Activated naive CD8-positive, alpha-beta T cell treated with anti-CD3 and anti-CD28 coated beads, Interleukin-2, amount 50 U/mL, for 24 hours (primary cell): ENCODE data around the gene CDK5R1.

ENCODE experiments used
- ATAC-seq: fragments of 150-1000 bp; cut with Tn5 transposase; one replicate; pipeline ENCODE4 v1.10.0; 2021
- DNase-seq: peaks from one replicate; pipeline ENCODE4 v3.0.0; 2021
- H3K27ac Mint-ChIP-seq: one replicate; pipeline ENCODE4 v1.8.0; 2021; ENCODE audit warnings: mild to moderate bottlenecking, mixed read lengths
- H3K27me3 Mint-ChIP-seq: one replicate; pipeline ENCODE4 v1.8.0; 2021; ENCODE audit warnings: mixed read lengths
- H3K36me3 Mint-ChIP-seq: one replicate; pipeline ENCODE4 v1.8.0; 2021; ENCODE audit warnings: low read depth, mixed read lengths
- H3K4me1 Mint-ChIP-seq: one replicate; pipeline ENCODE4 v1.8.0; 2021; ENCODE audit warnings: mixed read lengths
- H3K4me3 Mint-ChIP-seq: one replicate; pipeline ENCODE4 v1.8.0; 2021; ENCODE audit warnings: mild to moderate bottlenecking, moderate library complexity, mixed read lengths
- H3K9me3 Mint-ChIP-seq: one replicate; pipeline ENCODE4 v1.8.0; 2021; ENCODE audit warnings: mixed read lengths

CDK5R1 gene

DNA sequence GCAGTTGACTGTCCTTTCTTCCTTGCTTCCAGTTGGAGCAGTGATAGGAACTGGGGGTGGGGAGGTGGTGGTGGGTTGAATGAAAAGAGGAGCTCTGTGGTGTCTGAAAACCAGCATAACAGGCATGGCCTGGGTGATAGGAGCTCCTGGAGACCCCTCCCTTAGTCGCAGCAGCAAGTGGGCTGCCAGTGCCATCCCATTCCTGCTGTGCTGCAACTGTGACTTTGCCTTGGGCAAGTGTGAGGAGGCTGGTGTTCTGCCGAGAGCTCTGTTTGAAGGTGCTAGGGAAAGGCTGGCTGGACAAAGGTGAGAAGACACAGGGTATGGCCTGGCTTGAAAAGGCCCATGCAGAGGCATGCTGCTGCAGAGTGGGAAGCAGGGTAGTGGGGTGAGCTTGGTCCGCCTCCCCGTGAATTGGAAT, 2.7 kb upstream of the CDK5R1 start:
- Mint-ChIP-seq H3K27ac (peak overlapping the region; percentile 34), H3K4me1 (peaks cover 21% of the 10 kb centered on the region), H3K9me3 (no peaks in the 10 kb centered on the region), H3K36me3 (peaks cover 38% of the 10 kb centered on the region), H3K27me3 (no peaks in the 10 kb centered on the region), H3K4me3 (no peak overlapping the region)
- no peak for ATAC-seq
- no peak for DNase-seq

DNA sequence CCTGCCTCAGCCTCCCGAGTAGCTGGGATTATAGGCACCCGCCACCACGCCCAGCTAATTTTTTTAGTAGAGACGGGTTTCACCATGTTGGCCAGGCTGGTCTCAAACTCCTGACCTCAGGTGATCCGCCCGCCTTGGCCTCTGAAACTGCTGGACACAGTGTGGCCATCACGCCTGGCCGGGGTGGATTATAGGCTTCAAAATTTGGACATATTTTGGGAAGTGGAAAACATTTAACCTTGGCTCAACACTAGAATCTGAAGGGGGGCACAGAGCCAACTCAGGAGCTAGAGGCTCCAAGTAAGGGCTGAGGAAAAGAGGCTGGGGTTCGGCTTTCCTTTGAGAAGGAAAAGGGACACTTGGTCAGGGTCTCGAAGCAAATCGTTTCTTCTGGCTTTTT, 2.2 kb upstream of the CDK5R1 start:
- ATAC-seq = no peak
- no peaks in the 10 kb centered on the region for H3K27me3 Mint-ChIP-seq
- H3K36me3 Mint-ChIP-seq = peaks cover 36% of the 10 kb centered on the region
- no peak overlapping the region for H3K27ac Mint-ChIP-seq
- H3K9me3 Mint-ChIP-seq = no peaks in the 10 kb centered on the region
- H3K4me1 Mint-ChIP-seq = peaks cover 27% of the 10 kb centered on the region
- H3K4me3 Mint-ChIP-seq = no peak overlapping the region
- DNase-seq = no peak

DNA sequence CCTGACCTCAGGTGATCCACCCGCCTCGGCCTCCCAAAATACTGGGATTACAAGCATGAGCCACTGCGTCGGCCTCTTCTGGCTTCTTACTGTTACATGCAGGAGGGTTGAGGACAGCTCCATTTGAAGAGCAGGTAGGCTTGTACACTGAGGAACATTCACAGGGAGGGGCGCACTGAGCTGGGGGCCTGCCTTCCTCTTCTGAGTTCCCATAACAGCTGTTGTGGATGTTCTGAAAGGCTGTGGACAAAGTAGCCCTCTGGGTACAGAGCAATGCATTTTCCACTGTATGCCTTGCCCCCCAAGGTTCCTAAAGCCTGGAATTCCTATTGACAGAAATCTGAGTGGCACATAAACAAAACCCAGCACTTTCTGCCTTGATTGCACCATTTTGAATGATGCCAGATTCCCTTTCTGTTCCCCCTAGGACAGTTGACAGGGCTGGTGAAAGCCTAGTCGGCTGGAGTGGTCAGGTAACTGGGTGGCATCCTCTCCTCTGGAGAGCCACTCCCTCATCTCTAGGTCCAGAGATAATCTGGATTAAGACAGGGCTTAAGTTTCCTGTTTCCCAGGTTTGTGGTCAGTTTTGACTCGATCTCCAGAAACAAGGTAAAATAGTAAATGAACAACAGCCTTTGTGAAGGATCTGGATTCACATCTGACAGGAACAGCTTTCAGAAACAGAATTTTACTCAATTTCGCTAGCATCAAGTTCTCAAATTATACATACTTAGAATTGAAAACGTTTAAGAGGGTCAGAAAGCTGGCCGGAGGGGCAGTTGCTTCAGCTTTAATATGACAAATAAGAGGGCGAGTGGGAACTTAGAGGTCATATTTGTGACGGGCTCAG, 1.3 kb upstream of the CDK5R1 start:
- peak overlapping the region; percentile 61 for H3K4me3 Mint-ChIP-seq
- H3K27ac Mint-ChIP-seq = peak overlapping the region; percentile 41
- ATAC-seq (no peak), DNase-seq (no peak)
- peaks cover 36% of the 10 kb centered on the region for H3K36me3 Mint-ChIP-seq
- H3K4me1 Mint-ChIP-seq = peaks cover 36% of the 10 kb centered on the region
- H3K27me3 Mint-ChIP-seq = no peaks in the 10 kb centered on the region
- H3K9me3 Mint-ChIP-seq = no peaks in the 10 kb centered on the region

DNA sequence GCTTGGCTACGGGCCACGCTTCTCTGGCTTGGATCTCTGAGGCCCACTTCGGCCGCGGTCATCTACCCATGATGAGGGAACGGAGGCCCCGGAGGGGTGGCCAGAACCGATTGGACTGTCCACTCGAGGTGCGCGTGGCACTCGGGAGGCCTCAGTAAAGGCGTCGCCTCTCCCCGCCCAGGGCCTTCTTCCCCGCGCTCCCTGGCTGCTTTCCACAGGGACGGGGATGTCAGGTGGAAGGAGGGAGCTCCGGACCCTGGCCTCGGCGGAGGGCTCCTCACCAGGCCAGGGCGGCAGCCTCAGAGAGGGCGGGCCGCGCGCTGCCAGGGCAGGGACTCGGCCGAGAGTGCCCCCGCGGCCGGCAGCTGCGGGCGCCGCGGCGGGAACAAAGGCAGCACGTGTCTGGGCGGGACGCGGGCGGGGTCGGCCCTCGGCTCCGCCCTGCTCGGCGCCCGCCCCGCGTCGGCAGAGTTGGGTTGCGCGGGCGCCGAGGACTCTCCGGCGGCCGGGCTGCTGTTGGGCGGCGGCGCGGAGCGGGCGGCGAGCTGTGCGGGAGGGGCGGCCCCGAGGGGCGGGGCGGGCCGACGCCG, 587 bp upstream of the CDK5R1 start:
- ATAC-seq (peak; percentile 67), DNase-seq (peak; percentile 73)
- Mint-ChIP-seq H3K4me1 (peaks cover 43% of the 10 kb centered on the region), H3K9me3 (no peaks in the 10 kb centered on the region), H3K27me3 (no peaks in the 10 kb centered on the region), H3K4me3 (peak overlapping the region; percentile 61), H3K36me3 (peaks cover 39% of the 10 kb centered on the region), H3K27ac (peak overlapping the region; percentile 41)

DNA sequence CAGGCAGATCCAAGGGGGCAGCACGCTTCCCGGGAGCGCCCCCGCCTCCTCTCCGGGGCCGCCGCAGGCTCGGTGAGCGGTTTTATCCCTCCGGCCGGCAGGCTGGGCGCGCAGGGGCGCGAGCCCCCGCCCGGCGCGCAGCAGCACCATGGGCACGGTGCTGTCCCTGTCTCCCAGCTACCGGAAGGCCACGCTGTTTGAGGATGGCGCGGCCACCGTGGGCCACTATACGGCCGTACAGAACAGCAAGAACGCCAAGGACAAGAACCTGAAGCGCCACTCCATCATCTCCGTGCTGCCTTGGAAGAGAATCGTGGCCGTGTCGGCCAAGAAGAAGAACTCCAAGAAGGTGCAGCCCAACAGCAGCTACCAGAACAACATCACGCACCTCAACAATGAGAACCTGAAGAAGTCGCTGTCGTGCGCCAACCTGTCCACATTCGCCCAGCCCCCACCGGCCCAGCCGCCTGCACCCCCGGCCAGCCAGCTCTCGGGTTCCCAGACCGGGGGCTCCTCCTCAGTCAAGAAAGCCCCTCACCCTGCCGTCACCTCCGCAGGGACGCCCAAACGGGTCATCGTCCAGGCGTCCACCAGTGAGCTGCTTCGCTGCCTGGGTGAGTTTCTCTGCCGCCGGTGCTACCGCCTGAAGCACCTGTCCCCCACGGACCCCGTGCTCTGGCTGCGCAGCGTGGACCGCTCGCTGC, 832 bp downstream of the CDK5R1 start:
- H3K4me1 Mint-ChIP-seq = peaks cover 57% of the 10 kb centered on the region

DNA sequence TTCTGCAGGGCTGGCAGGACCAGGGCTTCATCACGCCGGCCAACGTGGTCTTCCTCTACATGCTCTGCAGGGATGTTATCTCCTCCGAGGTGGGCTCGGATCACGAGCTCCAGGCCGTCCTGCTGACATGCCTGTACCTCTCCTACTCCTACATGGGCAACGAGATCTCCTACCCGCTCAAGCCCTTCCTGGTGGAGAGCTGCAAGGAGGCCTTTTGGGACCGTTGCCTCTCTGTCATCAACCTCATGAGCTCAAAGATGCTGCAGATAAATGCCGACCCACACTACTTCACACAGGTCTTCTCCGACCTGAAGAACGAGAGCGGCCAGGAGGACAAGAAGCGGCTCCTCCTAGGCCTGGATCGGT, 1.4 kb downstream of the CDK5R1 start:
- peaks cover 62% of the 10 kb centered on the region for H3K4me1 Mint-ChIP-seq
- no peaks in the 10 kb centered on the region for H3K9me3 Mint-ChIP-seq
- peak overlapping the region; percentile 88 for H3K27ac Mint-ChIP-seq
- peaks cover 33% of the 10 kb centered on the region for H3K36me3 Mint-ChIP-seq
- peak overlapping the region; percentile 96 for H3K4me3 Mint-ChIP-seq
- ATAC-seq (no peak), DNase-seq (no peak)
- H3K27me3 Mint-ChIP-seq = no peaks in the 10 kb centered on the region

More for the DNA sequence above, 832 bp downstream of the CDK5R1 start:
- no peaks in the 10 kb centered on the region for H3K9me3 Mint-ChIP-seq
- H3K27me3 Mint-ChIP-seq = no peaks in the 10 kb centered on the region
- H3K4me3 Mint-ChIP-seq = peak overlapping the region; percentile 96
- ATAC-seq (peak; percentile 22), DNase-seq (peak; percentile 40)
- peak overlapping the region; percentile 89 for H3K27ac Mint-ChIP-seq
- H3K36me3 Mint-ChIP-seq = peaks cover 33% of the 10 kb centered on the region

DNA sequence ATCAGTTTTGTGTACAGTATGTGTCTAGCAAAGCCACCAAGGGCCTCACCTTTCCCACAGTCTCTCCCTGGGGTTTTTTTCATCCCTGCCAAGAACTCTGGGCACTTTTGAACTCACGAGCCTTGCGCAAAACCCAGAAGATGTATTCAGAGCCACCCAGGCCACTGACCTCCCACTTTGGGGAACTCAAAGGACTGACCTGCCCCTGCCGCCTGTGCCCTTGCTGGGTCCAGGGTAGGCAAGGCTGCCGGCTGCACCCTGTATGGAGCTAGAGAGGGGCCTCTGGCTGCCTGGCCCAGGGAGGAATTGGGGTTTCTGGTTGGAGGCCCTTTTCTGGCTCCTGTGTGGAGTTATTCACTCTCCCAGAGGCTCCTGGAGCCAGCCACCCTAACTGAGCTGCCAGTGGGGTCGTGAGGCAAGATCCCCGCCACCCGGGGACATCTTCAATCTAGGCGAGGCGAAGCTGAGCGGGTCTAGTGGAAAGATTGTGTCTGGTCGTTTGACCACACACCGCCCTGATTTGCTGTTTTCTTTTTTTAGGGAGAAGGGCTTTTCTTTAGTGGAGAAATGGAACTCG, 1.9 kb downstream of the CDK5R1 start:
- no peaks in the 10 kb centered on the region for H3K9me3 Mint-ChIP-seq
- H3K27me3 Mint-ChIP-seq = no peaks in the 10 kb centered on the region
- DNase-seq = no peak
- H3K27ac Mint-ChIP-seq = peak overlapping the region; percentile 88
- peaks cover 67% of the 10 kb centered on the region for H3K4me1 Mint-ChIP-seq
- ATAC-seq = no peak
- peak overlapping the region; percentile 96 for H3K4me3 Mint-ChIP-seq
- peaks cover 33% of the 10 kb centered on the region for H3K36me3 Mint-ChIP-seq

DNA sequence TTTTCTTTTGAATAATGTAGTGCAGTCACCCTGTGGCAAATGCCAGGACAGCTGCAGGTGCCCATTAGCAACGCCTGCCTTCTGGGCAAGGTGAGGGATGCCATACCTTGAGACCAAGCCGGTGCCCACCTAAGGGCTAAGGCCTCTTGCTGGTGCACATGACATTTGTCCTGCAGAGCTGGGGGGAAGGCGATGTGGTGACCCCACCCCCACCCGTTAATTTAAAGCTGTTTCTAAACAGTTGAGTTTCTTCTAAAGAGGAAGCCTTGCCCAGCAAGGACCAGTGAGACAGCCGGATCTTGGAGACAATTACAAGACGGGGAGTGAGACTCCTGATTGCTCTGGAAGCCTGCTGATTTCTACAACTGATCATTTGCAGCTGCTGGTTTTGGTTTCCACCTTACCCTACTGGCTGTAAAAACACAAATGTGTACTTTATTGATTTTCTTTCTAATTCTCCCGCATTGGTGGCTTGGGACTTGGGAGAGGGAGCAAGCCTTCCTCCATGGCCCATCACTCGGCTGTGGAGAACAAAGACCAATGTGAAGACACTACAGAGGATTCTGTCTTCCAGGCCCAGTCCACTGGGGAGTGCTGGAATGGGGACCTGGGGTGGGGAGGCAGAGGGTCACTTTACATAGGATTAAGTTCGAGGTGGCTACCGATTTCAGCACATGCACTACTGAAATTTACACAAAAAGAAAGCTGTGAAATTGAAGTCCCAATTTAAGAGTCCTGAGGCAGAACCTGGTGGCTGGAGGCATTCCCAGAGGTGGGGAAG, 2.7 kb downstream of the CDK5R1 start:
- Mint-ChIP-seq H3K27me3 (no peaks in the 10 kb centered on the region), H3K4me1 (peaks cover 70% of the 10 kb centered on the region), H3K9me3 (no peaks in the 10 kb centered on the region), H3K36me3 (peaks cover 33% of the 10 kb centered on the region), H3K27ac (peak overlapping the region; percentile 88), H3K4me3 (peak overlapping the region; percentile 96)
- DNase-seq = no peak
- ATAC-seq = no peak

DNA sequence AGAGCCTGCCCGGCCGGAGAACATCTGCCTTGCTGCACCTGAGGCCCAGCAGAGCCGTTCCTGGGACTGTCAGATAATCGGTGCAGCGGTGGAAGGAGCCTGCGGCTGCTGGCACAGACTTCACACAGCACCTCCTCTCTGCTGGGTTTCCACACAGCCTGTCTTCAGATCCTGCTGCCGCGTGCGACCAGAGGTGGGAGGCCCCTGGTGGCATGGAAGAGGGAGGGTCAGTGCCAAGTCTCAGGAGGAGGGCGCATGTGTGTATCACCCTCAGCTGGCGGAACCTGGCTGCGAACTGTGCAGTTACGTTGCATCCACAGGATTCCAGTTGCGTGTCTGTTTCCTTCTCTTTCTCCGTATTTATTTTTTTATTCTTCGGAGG, 3.3 kb downstream of the CDK5R1 start:
- Mint-ChIP-seq H3K4me1 (peaks cover 69% of the 10 kb centered on the region), H3K27me3 (no peaks in the 10 kb centered on the region), H3K36me3 (peaks cover 33% of the 10 kb centered on the region), H3K9me3 (no peaks in the 10 kb centered on the region), H3K4me3 (peak overlapping the region; percentile 96), H3K27ac (peak overlapping the region; percentile 77)
- DNase-seq (peak; percentile 41), ATAC-seq (peak; percentile 7)

DNA sequence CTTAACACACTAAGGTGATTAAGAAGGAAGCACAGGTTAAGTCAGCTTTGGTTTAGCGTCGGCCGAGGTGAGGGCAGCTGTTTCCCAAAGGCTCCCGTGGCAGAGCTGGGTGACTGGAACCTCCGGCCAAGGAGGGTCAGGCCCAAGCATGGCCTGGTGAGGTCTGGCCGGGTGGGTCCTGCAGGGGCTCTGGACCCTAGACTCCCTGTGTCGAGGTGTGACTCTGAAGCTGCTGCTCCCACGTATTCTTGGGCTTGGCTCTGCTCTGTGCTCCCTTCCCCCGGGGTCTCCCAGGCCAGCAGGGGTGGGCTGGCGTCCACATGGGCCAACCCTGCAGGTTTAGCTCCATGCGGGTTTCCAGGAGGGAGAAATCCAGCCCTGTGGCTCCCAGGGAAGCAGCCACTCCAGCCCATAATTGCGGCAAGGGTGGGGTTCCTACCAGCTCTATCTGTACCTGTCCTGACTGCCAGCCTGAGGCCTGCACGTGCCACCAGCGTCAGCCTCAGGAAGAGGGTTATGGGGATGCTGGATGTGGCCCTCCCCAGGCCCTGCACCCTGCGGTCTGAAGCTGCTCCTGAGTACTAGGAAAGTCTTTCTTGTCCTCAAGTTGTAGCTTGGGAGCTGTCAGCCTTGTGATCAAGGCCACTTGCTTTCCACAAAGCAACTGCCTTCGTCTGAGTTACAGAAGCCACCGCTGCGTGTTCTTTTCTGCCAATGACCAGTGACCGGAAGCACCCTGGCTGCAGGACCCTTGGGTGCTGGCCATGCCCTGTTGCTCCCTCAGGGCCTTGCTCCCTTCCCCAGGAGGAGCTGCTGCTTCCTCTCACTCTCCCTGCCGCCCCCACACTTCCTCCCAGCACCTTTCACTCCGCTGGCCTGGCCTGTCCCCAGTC, 4.8 kb downstream of the CDK5R1 start:
- DNase-seq (peak; percentile 58), ATAC-seq (peak; percentile 17)
- peak overlapping the region; percentile 77 for H3K27ac Mint-ChIP-seq
- H3K9me3 Mint-ChIP-seq = no peaks in the 10 kb centered on the region
- H3K4me1 Mint-ChIP-seq = peaks cover 63% of the 10 kb centered on the region
- peak overlapping the region; percentile 96 for H3K4me3 Mint-ChIP-seq
- H3K36me3 Mint-ChIP-seq = peaks cover 33% of the 10 kb centered on the region
- no peaks in the 10 kb centered on the region for H3K27me3 Mint-ChIP-seq

DNA sequence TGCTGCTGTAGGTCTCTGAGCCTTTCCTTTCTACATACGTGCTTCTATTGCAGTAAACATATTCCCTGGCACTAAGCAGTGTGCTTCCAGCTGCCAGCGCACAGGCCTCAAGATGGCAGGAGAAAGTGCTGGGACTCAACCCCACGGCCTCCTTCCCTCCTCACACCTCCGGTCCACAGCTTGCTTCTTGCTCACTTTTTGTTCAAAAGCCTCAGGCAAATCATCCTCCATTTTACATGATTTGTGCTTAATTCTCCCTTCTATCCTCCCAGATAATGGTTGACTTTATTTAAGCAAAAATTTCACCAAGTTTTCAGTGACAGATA, 5.4 kb downstream of the CDK5R1 start:
- Mint-ChIP-seq H3K36me3 (peaks cover 33% of the 10 kb centered on the region), H3K27me3 (no peaks in the 10 kb centered on the region), H3K4me1 (peaks cover 63% of the 10 kb centered on the region), H3K9me3 (no peaks in the 10 kb centered on the region), H3K4me3 (peak overlapping the region; percentile 61), H3K27ac (peak overlapping the region; percentile 77)
- DNase-seq (no peak), ATAC-seq (no peak)

DNA sequence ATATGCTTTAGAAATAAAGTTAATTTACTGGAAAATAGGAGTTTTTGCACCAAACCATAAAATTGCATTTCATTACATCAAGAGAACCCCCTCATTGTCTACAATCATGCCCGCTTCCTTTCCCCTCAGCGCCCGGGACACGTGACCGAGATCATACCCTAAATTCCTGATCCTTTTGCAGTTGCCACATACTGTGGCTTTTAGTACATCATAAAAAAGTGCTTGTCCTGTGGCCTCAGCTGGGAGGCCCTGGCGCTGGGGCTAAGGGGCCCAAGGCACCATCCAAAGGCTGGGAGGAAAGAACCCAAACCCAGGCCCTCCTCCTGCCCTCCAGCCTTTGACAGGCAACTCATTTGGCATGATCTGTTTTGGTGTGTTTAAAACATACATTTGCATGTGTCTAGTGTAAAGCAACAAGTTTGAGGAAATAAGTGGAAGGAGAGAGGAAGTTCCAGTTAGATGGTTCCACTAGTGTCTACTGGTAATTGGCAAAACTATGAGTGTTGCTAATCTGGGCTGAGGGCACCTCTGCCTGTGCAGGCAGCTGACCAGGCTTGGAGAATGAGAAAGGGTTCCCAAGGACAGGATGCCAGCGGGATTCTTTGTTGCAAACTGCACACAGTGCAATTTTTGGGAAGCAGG, 6.0 kb downstream of the CDK5R1 start:
- DNase-seq (no peak), ATAC-seq (no peak)
- peak overlapping the region; percentile 77 for H3K27ac Mint-ChIP-seq
- no peaks in the 10 kb centered on the region for H3K27me3 Mint-ChIP-seq
- H3K4me1 Mint-ChIP-seq = peaks cover 61% of the 10 kb centered on the region
- peak overlapping the region; percentile 61 for H3K4me3 Mint-ChIP-seq
- H3K9me3 Mint-ChIP-seq = no peaks in the 10 kb centered on the region
- H3K36me3 Mint-ChIP-seq = peaks cover 30% of the 10 kb centered on the region

DNA sequence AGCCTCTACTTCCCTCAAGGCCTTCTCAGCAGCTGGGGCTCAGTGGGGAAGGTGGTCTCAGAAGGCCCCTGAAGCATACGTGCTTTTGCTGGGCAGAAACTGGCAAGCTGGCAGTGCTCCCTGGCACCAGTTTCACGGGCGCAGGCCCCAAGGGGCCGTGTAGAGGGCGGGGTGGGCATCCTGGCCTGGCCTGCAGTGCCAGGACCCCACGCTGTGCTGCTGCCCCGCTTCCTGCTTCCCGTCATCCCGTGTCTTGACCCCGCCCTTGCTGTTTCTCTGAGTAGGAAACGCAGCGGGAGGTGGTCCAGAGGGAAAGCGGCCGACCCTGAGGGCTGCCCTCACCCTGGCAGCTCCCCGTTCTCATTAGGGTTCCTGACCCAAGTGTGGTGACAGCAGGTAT, 6.8 kb downstream of the CDK5R1 start:
- ATAC-seq (no peak), DNase-seq (no peak)
- Mint-ChIP-seq H3K27ac (no peak overlapping the region), H3K9me3 (no peaks in the 10 kb centered on the region), H3K4me1 (peaks cover 54% of the 10 kb centered on the region), H3K36me3 (peaks cover 22% of the 10 kb centered on the region), H3K27me3 (no peaks in the 10 kb centered on the region), H3K4me3 (no peak overlapping the region)
